Frontal cortex (tissue), 4 donors: ENCODE data around the gene WNT16. TPM values are rescaled to one million over a fixed set of nuclear protein-coding genes. Genes with fewer than 3 reads are reported as not detected.
A peak's percentile ranks its signal among the peaks of the same experiment; 100 is the strongest.

Experiments
- DNase-seq, 2 donors: peaks; one replicate each; pipeline ENCODE4 v3.0.0; 2012; ENCODE audit warnings: low spot score in 2 of 2
- FAIRE-seq: peaks from 2 replicates; lab custom pipeline; 2012; peaks lifted over from hg19 to GRCh38; lab: Jason Lieb, UNC
- total RNA-seq: library from RNA; depleted of rRNA; stranded (reverse); fragments of >200 nt; gene quantifications from one replicate; pipeline ENCODE4 v1.2.3, GENCODE V29; 2014
- donor health status: control.
- donor health status: control.
- donor health status: control.

WNT16 gene
- total RNA-seq, 1 donor from 2014 or later = 0.82 TPM

GRCh38 chr7:121337398-121337797 is 8.6 kb downstream of the WNT16 start:
- DNase-seq (no peak), FAIRE-seq (no peak)

GRCh38 chr7:121339082-121339481 is 10.3 kb downstream of the WNT16 start:
- FAIRE-seq (no peak), DNase-seq (no peak)

- FAIRE-seq (no peak), DNase-seq (no peak)
Measured at GRCh38 chr7:121341933-121342332, 13.1 kb downstream of the WNT16 start.

GRCh38 chr7:121342631-121343030 is 13.8 kb downstream of the WNT16 start:
- no peak for FAIRE-seq
- DNase-seq = no peak

- no peak for FAIRE-seq
Measured at GRCh38 chr7:121343302-121343701, 14.5 kb downstream of the WNT16 start.

GRCh38 chr7:121344093-121344492 is 15.3 kb downstream of the WNT16 start:
- no peak for FAIRE-seq
- DNase-seq = no peak

More at GRCh38 chr7:121343302-121343701, 14.5 kb downstream of the WNT16 start:
- no peak for DNase-seq

- FAIRE-seq (no peak), DNase-seq (no peak)
Measured at GRCh38 chr7:121344497-121344896, 15.7 kb downstream of the WNT16 start.

GRCh38 chr7:121351682-121352081 is 22.9 kb downstream of the WNT16 start:
- FAIRE-seq (no peak), DNase-seq (no peak)

- FAIRE-seq (no peak), DNase-seq (no peak)
Measured at GRCh38 chr7:121352323-121352722, 23.5 kb downstream of the WNT16 start.

GRCh38 chr7:121355574-121355973 is 26.8 kb downstream of the WNT16 start:
- FAIRE-seq = no peak
- no peak for DNase-seq

- no peak for DNase-seq
- no peak for FAIRE-seq
Measured at GRCh38 chr7:121360564-121360963, 31.8 kb downstream of the WNT16 start.

- peak; percentile 89 for FAIRE-seq
- peak in 1 of 2 donors; percentile 14 for DNase-seq
Measured at GRCh38 chr7:121366852-121367431, 38.1 kb downstream of the WNT16 start.

GRCh38 chr7:121369462-121369861 is 40.7 kb downstream of the WNT16 start:
- DNase-seq = no peak
- FAIRE-seq = no peak

GRCh38 chr7:121371367-121371766 is 42.6 kb downstream of the WNT16 start:
- FAIRE-seq (no peak), DNase-seq (no peak)

GRCh38 chr7:121371883-121372282 is 43.1 kb downstream of the WNT16 start:
- FAIRE-seq (no peak), DNase-seq (no peak)

GRCh38 chr7:121372376-121373010 is 43.7 kb downstream of the WNT16 start:
- DNase-seq (no peak), FAIRE-seq (no peak)

GRCh38 chr7:121373177-121373576 is 44.4 kb downstream of the WNT16 start:
- FAIRE-seq (no peak), DNase-seq (no peak)

- DNase-seq = no peak
- no peak for FAIRE-seq
Measured at GRCh38 chr7:121376979-121377378, 48.2 kb downstream of the WNT16 start.

- DNase-seq (no peak), FAIRE-seq (no peak)
Measured at GRCh38 chr7:121379930-121380329, 51.1 kb downstream of the WNT16 start.

GRCh38 chr7:121382473-121382872 is 53.7 kb downstream of the WNT16 start:
- FAIRE-seq = no peak
- no peak for DNase-seq

GRCh38 chr7:121383235-121383910 is 54.6 kb downstream of the WNT16 start:
- FAIRE-seq (no peak), DNase-seq (no peak)
